HG03064 (cell line): ENCODE results near the gene RASA3.
"Not testable (repeated sequence)": the region's sequence is repeated elsewhere in the genome, so short reads cannot be mapped to it uniquely, and the experiment has no call there.

Experiments
- ATAC-seq: cut with Tn5 transposase; IDR thresholded peaks from one replicate; pipeline ENCODE4 v1.9.1; 2021; ENCODE audit warnings: low read depth; ENCODE audit not compliant: unreplicated experiment

RASA3 gene

DNA sequence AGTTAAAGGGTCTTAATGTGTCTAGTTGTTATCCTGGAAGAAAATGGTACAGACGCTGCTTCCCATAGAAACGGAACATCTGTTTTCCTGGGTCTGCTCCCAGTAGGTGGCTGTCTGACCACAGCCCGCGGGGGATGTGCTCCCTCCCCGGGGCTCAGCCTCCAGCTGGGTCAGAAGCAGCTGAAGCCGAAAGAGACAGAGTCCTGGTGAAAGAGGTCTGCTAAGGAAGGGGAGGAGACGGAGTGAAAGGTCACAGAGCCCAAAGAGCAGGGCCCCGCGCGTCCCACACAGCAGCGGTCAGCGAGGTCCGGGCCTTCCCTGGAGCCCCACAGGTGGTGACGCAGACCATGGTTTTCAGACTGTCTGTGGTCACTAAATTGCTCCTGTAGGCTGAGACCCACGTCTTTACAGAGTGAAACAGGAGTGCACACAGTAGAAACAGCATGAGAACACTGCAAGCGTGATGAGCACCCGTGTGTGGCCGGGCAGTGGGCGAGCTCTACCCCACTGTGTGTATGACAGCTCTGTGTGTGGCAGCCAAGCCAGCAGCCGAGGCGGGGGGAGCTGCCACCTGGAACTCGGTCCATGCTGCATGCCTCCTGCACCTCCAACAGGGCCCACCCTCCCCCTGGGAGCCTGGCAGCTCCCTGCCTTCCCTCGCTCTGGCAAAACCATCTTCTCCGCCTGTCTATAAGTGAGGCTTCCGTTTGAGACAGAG, 106.5 kb downstream of the RASA3 start:
- ATAC-seq: no peak

DNA sequence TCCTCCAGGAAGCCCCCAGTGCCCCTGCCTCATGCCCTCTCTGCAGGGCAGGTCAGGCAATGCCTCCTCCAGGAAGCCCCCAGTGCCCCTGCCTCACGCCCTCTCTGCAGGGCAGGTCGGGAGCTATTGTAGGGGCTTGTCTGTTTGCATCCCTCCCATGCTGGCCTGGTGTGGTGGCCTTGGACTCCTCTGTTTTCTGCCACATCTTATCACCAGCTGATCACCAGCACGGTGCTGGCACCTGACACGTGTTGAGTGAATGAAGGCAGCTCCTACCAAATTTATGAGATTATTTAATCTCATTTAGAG, 107.1 kb downstream of the RASA3 start:
- no peak for ATAC-seq

DNA sequence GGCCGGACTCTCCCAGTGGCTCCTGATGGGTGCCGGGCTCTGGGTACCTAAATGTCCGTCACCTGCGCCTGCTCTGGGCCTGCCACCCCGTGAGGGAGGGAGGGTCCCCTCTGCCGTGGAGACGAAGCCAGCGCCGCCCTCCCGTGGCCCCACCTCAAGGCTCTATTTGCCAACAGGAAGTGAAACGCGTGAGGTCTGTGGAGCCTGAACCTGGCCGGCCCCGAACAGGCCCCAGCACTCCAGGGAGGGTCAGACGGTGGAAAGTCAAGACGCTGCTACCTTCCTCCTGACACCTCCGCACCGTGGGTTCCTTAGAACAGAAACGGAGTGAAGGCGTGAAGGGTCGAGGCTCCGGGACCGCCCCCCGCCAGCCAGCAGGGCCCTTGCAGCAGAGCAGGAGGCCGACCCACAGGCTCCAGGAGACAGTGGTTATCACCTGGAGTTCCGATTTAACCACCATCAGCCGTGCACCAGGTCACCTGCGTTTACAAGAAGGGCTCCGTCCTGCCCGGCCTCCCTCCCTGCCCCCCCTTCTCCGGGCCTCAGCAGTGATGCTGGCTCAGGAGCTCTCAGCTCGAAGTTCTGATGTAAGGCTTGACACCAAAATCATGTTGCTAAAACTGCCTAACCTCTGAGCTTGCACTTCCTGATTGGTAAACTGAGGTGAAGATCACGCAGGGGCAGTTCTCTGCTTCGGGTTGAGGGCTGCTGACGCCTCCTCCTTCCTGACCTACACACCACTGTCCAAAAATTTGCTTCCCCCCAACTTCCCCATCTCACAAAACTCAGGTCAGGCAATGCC, 107.6 kb downstream of the RASA3 start:
- no peak for ATAC-seq

DNA sequence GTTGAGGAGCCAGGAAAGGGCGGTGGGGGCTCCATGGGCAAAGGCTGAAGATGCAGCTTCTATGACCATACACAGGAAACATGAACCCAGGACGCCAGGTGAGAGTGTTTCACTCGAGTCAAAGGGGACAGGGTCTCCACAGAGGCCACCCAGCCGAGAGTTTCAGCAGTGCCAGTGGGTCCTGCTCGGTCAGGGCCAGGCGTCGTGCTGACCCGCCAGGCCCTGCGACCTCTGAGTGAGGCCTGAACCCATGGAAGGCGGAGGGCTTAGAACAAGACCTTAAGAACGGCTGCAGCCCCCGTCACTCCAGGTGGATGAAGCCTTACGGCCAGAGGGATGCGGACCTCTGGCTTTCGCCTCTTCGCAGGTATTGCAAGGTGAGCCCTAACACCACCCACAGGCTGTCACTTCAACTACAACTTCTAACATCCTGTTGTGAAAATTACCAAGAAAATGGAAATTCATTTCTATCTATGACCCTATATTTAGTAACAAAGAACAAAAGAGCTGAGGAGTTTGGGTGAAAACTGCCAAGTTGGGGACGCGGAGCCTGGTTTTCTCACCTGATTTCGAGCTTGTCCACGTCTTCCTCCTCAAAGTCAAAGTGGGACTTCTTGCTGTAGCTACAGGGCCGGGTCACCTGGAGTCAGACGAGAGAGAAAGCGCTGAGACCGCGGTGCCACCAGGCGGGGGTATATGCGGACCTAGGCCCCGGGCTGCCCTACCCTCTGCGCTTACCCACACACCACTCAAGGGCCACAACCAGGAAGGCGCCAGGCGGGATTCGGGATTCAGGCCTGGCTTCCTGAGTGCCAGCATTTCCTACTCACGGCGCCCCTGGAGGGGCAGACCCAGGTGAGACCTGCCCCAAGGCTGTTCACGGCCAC, 108.5 kb downstream of the RASA3 start:
- no peak for ATAC-seq

DNA sequence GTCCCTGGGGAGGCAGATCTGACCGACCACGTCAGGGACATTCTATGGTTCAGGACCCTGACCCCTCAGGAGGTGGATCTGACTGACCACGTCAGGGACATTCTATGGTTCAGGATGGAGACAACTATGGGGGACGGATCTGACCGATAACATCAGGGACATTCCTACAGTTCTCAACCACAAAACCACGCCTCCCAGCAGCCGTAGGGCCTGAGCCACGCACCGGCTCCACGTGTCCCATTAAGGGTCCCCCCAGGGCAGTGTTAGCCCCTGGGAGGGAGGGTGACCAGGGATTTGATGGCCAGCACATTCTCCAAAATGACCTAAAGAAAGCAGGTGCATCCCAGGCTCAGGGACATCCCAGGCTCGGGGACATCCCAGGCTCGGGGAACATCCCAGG, 109.5 kb downstream of the RASA3 start:
- ATAC-seq: no peak

DNA sequence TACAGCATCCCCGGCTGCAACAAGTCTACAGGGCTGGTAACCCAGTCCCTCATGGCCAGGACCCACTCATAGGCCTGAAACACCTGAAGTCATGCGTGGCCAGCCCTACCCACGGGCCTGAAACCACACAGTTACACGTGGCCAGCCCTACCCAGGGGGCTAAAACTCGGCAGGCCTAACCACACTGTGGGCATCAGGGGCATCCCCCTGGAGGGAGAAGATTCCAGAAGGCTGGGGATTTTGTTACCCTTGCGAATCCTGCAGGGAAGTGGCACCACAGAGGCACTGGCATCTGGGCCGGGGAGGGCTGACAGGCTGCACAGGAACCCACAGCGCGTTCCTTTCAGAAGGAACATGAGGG, 110.1 kb downstream of the RASA3 start:
- ATAC-seq: no peak

DNA sequence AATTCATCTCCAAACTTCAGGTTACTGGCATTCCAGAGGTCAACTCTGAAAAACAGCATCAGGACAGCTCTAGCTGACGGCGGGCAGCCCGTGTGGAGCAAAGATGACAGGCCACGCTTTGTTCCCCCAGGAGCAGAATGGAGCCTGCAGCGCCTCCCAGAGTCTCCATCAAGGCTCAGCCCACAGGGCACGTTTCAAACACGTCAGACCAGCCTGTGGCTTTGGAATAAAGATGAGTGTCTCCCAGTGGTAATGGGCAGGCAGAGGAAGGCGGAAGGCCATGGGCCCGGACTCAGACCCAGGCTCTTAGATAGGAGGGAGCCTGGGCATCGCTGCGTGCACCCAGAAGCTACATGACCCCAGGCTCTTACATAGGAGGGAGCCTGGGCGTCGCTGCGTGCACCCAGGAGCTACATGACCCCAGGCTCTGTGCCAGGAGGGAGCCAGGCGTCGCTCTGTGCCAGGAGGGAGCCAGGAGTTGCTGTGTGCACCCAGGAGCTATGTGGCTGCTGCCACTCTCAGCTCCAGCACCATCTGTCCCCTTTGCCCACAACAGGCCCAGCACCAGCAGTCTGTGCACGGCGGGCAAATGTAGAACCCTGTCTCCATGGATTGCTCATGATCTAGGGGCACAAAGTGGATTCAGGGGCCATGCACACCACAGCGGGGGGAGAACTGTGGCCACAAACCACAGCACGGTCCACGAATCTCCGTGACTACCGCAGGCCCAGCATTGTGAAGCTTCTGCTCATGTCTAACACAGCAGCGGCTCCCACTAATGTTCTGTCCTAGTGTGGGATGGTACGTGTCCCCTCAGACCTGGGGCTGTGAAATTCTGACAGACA, 110.7 kb downstream of the RASA3 start:
- ATAC-seq: no peak

DNA sequence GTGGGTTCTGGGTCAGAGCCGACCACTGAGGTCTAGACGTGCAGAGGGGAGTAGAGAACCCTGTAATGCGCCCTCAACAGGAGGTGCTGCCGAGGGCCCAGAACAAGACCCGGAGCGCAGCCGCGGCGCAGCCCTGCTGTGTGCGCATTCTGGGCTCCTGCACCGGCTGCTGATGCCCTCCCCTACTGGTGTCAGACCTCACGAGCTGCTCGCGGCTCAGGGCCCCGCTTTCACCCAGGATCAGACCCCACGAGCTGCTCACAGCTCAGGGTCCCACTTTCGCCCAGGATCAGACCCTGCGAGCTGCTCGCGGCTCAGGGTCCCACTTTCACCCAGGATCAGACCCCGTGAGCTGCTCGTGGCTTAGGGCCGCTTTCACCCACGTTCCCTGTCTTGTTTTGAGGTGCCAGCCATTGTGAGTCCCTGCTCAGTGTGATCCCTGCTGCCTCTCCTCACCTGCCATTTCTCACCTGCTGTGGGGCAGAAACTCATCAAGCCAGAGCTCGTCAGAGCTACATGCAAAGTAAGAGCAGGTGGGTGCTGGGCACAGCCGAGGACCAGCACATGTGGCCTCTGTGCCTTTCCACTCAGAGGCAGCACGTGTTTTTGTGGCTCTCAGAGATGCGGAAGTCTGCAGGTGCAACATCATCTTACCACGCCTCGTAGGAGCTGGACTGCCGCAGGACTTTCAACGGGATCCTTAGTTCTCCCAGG, 111.5 kb downstream of the RASA3 start:
- no peak for ATAC-seq

DNA sequence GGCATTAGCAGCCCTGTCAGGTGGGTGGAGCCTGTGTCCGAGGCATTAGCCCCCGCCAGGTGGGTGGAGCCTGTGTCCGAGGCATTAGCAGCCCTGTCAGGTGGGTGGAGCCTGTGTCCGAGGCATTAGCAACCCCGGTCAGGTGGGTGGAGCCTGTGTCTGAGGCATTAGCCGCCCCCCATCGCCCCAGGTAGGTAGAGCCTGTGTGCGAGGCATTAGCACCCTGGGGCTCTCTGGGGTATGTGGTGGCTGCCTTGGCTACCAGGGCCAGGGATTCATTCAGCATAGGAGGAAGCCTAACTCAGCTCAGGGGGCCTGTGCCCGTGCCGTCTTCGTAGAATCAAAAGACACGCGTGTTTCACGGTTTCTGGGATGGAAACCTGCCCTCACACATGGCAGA, 112.3 kb downstream of the RASA3 start:
- not testable (repeated sequence) for ATAC-seq

DNA sequence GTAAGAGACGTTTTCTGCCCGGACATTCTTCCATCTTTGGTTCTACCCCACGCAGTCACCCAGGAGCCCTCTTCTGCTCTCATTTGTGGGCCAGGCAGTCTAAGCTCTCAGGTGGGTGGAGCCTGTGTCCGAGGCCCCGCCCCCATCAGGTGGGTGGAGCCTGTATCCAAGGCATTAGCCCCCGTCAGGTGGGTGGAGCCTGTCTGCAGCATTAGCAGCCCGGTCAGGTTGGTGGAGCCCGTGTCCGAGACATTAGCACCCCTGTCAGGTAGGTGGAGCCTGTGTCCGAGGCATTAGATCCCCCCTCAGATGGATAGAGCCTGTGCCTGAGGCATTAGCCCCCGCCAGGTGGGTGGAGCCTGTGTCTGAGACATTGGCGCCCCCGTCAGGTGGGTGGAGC, 113.1 kb downstream of the RASA3 start:
- no peak for ATAC-seq

DNA sequence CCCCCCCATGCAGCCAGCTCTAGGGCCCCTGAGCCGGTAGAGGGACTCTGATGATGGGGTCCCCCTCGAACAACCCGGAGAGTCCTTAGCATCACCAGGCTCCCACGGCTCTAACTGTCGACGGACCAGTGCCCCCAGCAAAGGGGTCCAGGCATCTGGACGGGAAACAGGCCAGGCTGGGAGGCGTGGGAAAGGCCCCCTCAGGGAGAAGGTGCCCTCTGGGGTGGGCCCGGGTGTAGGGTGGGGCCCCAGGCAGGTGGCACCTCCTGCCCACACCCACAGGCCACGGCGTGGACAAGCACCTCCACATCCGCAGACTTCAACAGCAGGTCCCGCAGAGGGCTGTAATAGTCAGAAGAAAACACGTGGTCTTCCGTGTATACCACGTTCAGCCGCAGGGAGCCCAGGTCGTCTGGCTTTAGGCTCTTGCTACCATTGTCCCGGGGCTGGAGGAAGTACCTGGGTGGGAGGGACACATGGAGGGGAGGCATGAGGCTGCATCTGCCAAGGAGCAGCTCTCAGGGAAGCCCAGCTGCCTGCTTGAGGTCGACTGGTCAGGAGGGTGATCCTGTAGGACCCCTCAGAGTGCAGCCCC, 113.9 kb downstream of the RASA3 start:
- ATAC-seq: no peak

DNA sequence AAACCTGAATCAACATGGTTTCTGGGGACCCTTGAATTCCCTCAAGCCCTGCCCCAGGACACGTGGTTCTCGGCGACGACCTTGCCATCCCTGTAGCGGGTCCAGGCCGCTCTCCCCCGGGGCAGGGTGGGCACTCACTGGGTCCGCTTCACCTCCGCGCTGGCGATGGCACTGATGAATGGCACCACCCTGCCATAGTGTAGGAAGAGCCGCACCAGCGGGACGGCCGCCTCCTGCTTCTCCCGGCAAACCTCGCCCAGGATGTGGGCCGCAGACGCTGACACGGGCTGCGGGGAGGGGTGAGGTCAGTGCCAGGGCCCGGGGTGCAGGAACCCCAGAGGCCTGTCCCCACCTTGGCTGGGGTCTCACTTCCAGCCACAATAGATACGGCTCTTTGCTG, 114.5 kb downstream of the RASA3 start:
- ATAC-seq: no peak

DNA sequence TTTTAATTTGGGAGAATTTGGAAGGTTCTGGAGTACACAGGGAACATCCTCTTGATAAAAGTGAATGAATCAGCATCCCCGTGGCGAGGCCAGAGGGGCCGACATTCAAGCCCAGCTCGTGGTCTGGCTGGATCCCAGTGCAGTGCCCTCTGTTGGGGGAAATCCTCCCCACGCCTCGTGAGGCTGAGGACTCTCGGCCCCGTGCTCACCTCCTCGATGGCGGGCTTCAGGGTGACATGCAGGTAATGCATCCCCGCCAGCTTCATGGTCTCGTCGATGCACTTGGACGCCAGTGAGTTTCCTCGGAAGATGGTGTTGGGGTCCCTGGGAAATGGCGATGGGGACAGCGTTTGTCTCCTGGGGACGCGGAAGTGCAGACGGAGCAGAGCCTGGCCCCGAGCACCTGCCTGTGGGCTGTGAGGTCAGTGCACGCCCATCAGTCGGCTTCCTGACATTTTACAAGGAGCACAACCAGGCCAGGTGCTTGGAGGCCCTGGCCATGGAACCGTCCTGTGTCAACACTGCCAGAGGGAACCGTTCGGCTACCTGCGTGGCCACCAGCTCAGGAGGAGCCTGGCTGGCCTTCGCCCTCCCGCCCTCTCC, 115.3 kb downstream of the RASA3 start:
- ATAC-seq: no peak

DNA sequence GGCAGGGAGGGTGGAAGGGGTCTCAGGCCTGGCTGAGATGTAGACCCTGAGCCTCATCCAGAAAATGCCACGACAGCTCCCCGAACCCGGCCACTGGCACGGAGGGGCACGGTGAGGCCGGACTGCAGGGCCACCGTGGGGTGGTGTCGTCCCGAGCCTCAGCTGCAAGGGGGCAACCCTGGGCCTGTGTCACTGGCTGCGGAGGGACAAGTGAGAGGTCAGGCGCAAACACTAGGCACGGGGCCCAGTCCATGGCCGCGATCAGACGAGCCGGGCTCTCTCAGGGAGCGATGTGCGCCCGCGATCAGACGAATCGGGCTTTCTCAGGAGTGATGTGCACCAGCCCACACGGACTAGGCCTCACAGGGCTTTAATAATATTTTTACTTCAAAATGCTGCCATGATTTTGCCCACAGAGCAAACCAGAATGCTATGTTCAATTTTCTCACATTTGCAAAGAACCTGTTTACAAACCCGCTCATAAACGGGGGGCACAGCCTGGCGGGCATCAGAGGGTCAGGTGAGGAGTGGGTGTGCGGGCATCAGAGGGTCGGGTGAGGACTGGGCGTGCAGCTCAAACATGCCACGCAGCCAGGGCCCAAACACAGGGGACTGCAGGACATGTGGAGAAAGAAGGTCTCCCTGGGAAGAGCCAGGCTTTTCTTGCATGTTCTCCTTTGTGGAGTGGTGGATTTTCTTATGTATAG, 115.9 kb downstream of the RASA3 start:
- no peak for ATAC-seq

DNA sequence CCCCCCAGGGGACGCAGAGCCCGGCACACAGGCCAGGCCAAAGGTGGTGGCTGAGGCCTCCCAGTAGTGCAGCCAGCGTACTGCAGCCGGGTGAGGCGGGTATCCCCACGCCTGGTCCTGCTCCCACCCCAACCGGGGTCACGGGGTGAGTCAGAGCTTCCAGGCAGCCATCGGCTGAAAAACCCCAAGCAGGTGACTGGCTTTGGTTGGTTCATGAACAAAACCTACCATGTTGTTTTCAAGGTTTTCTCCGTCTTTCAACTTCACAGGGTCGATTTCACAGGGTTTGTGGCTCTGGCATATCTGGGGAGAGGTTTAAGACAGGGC, 116.5 kb downstream of the RASA3 start:
- ATAC-seq: no peak

DNA sequence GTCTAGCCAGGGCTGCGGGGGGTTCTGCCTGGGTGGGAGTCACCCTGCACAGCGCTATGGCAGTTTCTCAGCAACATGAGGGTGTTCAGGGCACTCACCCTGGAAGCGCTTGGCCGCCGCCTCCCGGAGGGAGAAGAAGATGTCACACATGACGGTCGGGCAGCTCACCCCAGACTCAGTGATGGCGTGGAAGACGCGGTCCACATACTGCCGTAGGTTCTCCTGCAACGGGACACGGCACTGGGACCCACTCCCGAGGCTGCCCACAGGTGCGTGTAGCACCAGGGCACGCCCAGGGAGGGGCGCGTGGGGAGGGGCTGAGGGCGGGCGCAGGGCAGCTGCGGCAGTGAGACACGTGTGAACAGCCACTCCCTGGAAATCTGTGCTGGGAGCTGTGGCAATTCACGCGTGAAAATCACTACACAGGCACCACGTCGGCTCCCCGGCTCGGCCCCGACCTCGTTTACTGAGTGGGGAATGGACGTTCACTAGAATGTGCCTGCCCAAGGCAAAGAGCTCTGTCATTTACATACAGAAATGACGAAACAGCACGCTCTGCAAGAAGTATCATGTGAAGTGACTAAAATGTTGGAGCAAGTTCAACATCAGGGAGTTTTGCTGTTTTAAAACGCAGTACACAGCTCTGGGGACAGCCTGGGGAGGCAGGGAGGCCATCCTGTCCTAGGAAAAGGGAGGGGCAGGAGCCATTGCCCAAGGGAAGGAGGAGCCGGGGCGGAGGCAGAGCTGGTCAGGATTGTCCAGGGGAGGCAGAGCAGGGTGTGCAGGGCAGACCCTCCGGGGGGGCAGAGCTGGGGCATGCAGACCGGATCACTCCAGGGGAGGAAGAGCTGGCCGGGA, 117.1 kb downstream of the RASA3 start:
- no peak for ATAC-seq

DNA sequence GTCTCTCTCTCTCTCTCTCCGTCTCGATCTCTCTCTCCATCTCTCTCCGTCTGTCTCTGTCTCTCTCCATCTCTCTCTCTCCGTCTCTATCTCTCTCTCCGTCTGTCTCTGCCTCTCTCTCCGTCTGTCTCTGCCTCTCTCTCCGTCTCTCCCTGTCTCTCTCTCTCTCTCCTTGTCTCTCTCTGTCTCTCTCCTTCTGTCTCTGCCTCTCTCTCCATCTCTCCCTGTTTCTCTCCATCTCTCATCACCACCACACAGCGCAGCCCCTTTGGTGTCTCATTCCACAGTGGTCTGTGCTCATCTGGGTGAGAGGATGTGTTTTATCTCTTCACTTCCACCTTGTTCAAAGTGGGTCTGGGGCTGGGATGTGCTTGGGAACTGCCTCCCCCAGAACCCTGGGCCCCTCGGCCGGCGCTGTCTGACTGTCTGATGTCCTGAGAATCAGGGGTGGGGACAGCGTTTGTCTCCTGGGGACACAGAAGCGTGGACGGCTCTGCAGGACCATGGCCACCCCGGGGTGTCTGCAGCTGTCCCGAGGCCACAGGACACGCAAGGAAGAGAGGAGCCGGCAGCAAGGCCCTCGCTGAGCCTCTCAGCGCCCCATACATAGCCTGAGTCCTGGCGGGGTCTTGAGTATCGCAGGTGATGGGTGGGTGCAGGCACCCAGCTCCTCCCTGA, 118.3 kb downstream of the RASA3 start:
- ATAC-seq: no peak
